ENCODE measurements around the gene INPP5D. TPM values are rescaled to one million over a fixed set of nuclear protein-coding genes. Genes with fewer than 3 reads are reported as not detected.

Gene INPP5D
- total and polyA plus RNA-seq, 2 of the 13 experiments (the other 11 are each of a cell fraction or from before 2014, with no cell fraction given), result 16.7 to 18.0 TPM

GRCh38 chr2:233234996-233235395 lies 174.9 kb downstream of the INPP5D start:
- DNase-seq (ENCODE audit: low spot score) (no peak), ATAC-seq (no peak), FAIRE-seq (no peak)
- in situ Hi-C loops (cut with HindIII; ENCODE audit: extremely low pct_ligation_motif_present, low pct_unique_long_range_greater_than_20kb) (no loop called here), intact Hi-C loops (cut with micrococcal nuclease; ENCODE audit: unreplicated experiment) (no loop called here)
- Histone ChIP-seq H3K4me3 (replicated peaks in 1 of 3; ENCODE audit: insufficient read depth in 1 of 3, low read depth in 2 of 3, low read length in 3 of 3) (no peak overlapping the region), H4K20me1 (ENCODE audit: insufficient read depth, low read length) (no peaks in the 10 kb centered on the region), H3K79me2 (ENCODE audit: insufficient read depth, low read length) (no peaks in the 10 kb centered on the region), H3K9ac (ENCODE audit: insufficient read depth, low read depth, low read length) (no peak overlapping the region), H3K4me2 (ENCODE audit: low read depth, low read length) (no peak overlapping the region), H3K27ac (ENCODE audit: extremely low read length, insufficient read depth, low read length) (no peak overlapping the region), H3K9me3 (ENCODE audit: low read length) (no peaks in the 10 kb centered on the region), H3K36me3 (replicated peaks in 1 of 2; ENCODE audit: control insufficient read depth in 1 of 2, insufficient read depth in 2 of 2, low read length in 2 of 2) (no peaks in the 10 kb centered on the region), H3K4me1 (ENCODE audit: insufficient read depth, low read length) (peaks cover 24% of the 10 kb centered on the region), H3K27me3 (ENCODE audit: control insufficient read depth in 1 of 2, insufficient read depth in 2 of 2, low read length in 2 of 2) (peaks cover 0 to 3% of the 10 kb centered on the region in 2 experiments; a peak in 1 of 5 replicates), H2AFZ (ENCODE audit: low read length) (no peak overlapping the region)
- 37% methylated on average over 3 of the region's 3 CpGs for WGBS (ENCODE audit: low lambda C conversion rate)
- ChIA-PET CTCF (ENCODE audit: low intra/inter-chr PET ratio, low total read pairs) (no interaction called here), POLR2A (no interaction called here)
- BruUV-seq (replicated peaks), result no TSS peak
- TF ChIP-seq ZBTB39 (CRISPR knock-in tag; IDR thresholded peaks at IDR 0.05) (no peak), ZNF234 (CRISPR knock-in tag; conservative IDR thresholded peaks at IDR 0.05) (no peak), CTCF (CRISPR knock-in tag; IDR thresholded peaks at IDR 0.05) (no peak), PBX2 (CRISPR knock-in tag; IDR thresholded peaks at IDR 0.05) (no peak), ZNF276 (CRISPR knock-in tag; IDR thresholded peaks at IDR 0.05; ENCODE audit: low read depth) (no peak), ZBTB1 (CRISPR knock-in tag; IDR thresholded peaks at IDR 0.05; ENCODE audit: borderline replicate concordance) (no peak), SMARCE1 (IDR thresholded peaks at IDR 0.05; ENCODE audit: borderline replicate concordance) (no peak), ZIK1 (CRISPR knock-in tag; IDR thresholded peaks at IDR 0.05; ENCODE audit: borderline replicate concordance, low read depth) (no peak), PBX3 (CRISPR knock-in tag; IDR thresholded peaks at IDR 0.05; ENCODE audit: borderline replicate concordance) (no peak), RFX5 (IDR thresholded peaks at IDR 0.05; ENCODE audit: low read depth, low read length) (no peak), HDAC1 (CRISPR knock-in tag; IDR thresholded peaks at IDR 0.05) (no peak)
